Panc1 (cell line): Measurements from ENCODE around the gene SPECC1. TPM values are rescaled to one million over a fixed set of nuclear protein-coding genes. Genes with fewer than 3 reads are reported as not detected.

ENCODE experiments used
- ATAC-seq: fragments of 200-7000 bp; cut with Tn5 transposase; 2 replicates; pipeline ENCODE4 v1.9.1; 2020; ENCODE audit warnings: mild to moderate bottlenecking, moderate library complexity
- BruUV-seq: library from RNA; stranded (reverse); fragments of 400-500 nt; replicated peaks from 2 replicates; lab custom pipeline; 2021; lab: Mats Ljungman, UMichigan
- CTCF ChIA-PET: fragments of 300-600 bp; sonication (Branson Sonifier 250); formaldehyde crosslinking; loops from one replicate; lab custom pipeline; 2022; ENCODE audit warnings: antibody characterized with exemption; lab: Charles Lee
- POLR2A ChIA-PET: fragments of 300-600 bp; sonication (Branson Sonifier 250); formaldehyde crosslinking; loops from one replicate; lab custom pipeline; 2022; ENCODE audit warnings: antibody characterized with exemption; lab: Charles Lee
- DNase-seq: peaks from one replicate; pipeline ENCODE4 v3.0.0-alpha.2; 2010; ENCODE audit warnings: low read depth, low spot score
- H3K27ac ChIP-seq: 2 replicates; pipeline ENCODE4 v1.5.1; 2011; ENCODE audit warnings: mild to moderate bottlenecking, low read length, inconsistent platforms
- H3K27me3 ChIP-seq: fragments of 200-500 bp; sonication (Bioruptor generic); 2 replicates; pipeline ENCODE4 v1.6.0; 2014; ENCODE audit warnings: low read length, inconsistent platforms; ENCODE audit not compliant: control insufficient read depth, insufficient read depth
- H3K36me3 ChIP-seq: fragments of 200-500 bp; sonication (Bioruptor generic); 2 replicates; pipeline ENCODE4 v1.5.1; 2014; ENCODE audit warnings: inconsistent platforms, mild to moderate bottlenecking, low read length, moderate library complexity; ENCODE audit not compliant: control insufficient read depth, insufficient read depth
- H3K4me1 ChIP-seq: 2 replicates; pipeline ENCODE4 v1.5.1; 2011; ENCODE audit warnings: inconsistent platforms, mild to moderate bottlenecking, low read length, moderate library complexity; ENCODE audit not compliant: control insufficient read depth, insufficient read depth
- H3K4me3 ChIP-seq, 2 experiments: 2 replicates each; pipeline ENCODE4 v1.5.1; 2011 to 2012; ENCODE audit warnings: low read depth in 2 of 2, low read length in 2 of 2, mild to moderate bottlenecking in 2 of 2, inconsistent platforms in 1 of 2, moderate library complexity in 1 of 2
- H3K9me3 ChIP-seq: fragments of 200-500 bp; sonication (Bioruptor generic); 2 replicates; pipeline ENCODE4 v1.5.1; 2014; ENCODE audit warnings: low read depth, mild to moderate bottlenecking, inconsistent platforms, low read length, moderate library complexity; ENCODE audit not compliant: control insufficient read depth, insufficient read depth
- POLR2AphosphoS5 ChIP-seq: IDR thresholded peaks from 2 replicates; pipeline ENCODE4 v1.6.1; 2012; ENCODE audit warnings: mild to moderate bottlenecking, low read depth, low read length, moderate library complexity
- REST ChIP-seq, 2 experiments: IDR thresholded peaks; 2 replicates each; pipeline ENCODE4 v1.6.1; 2011 to 2012; ENCODE audit warnings: low read depth in 2 of 2, control low read depth in 1 of 2, low read length in 1 of 2, mild to moderate bottlenecking in 1 of 2, moderate library complexity in 1 of 2; ENCODE audit not compliant: insufficient read depth in 1 of 2
- SIN3A ChIP-seq: IDR thresholded peaks from 2 replicates; pipeline ENCODE4 v1.6.1; 2012; ENCODE audit warnings: low read depth, mild to moderate bottlenecking, low read length, moderate library complexity, borderline replicate concordance; ENCODE audit not compliant: insufficient read depth
- TCF7L2 ChIP-seq: IDR thresholded peaks from 2 replicates; pipeline ENCODE4 v1.6.1; 2011; ENCODE audit warnings: mild to moderate bottlenecking, low read depth, low read length, inconsistent platforms
- in situ Hi-C: cut with HindIII; loops from 2 replicates; pipeline ENCODE4 v1.10.0; 2016; ENCODE audit warnings: low sequenced_read_pairs, low pct_unique_long_range_greater_than_20kb
- intact Hi-C: fragments of 100-400 bp; cut with micrococcal nuclease; formaldehyde crosslinking; loops from one replicate; pipeline ENCODE4 v1.10.0; 2022; ENCODE audit not compliant: unreplicated experiment
- total RNA-seq: library from RNA; stranded (reverse); gene quantifications from one replicate; pipeline ENCODE4 v1.2.1, GENCODE V29; 2021; ENCODE audit not compliant: unreplicated experiment
- TF ChIP-seq, protein P1 (sequence below): fragments of 450-650 bp; IDR thresholded peaks from 2 replicates; pipeline ENCODE4 v1.5.1; 2017; ENCODE audit warnings: mild to moderate bottlenecking

The SPECC1 gene
- total RNA-seq, 1 experiment from 2014 or later, result 80.8 TPM

- H3K27ac ChIP-seq, result no peak overlapping the region
- no peak overlapping the region for H3K4me3 ChIP-seq
- POLR2A ChIA-PET, result no interaction called here
- ATAC-seq (no peak), DNase-seq (no peak)
- H3K36me3 ChIP-seq, result no peaks in the 10 kb centered on the region; the same call in 1 of the 2 replicates
- no peaks in the 10 kb centered on the region for H3K9me3 ChIP-seq
- peaks cover 42% of the 10 kb centered on the region for H3K4me1 ChIP-seq
- CTCF ChIA-PET, result no interaction called here
- in situ Hi-C loops, result no loop called here
- no peak for TF ChIP-seq REST (IDR thresholded peaks at IDR 0.05; ENCODE audit: insufficient read depth in 1 of 2, low read depth in 2 of 2, low read length in 1 of 2)
- TF ChIP-seq, protein P1, sequence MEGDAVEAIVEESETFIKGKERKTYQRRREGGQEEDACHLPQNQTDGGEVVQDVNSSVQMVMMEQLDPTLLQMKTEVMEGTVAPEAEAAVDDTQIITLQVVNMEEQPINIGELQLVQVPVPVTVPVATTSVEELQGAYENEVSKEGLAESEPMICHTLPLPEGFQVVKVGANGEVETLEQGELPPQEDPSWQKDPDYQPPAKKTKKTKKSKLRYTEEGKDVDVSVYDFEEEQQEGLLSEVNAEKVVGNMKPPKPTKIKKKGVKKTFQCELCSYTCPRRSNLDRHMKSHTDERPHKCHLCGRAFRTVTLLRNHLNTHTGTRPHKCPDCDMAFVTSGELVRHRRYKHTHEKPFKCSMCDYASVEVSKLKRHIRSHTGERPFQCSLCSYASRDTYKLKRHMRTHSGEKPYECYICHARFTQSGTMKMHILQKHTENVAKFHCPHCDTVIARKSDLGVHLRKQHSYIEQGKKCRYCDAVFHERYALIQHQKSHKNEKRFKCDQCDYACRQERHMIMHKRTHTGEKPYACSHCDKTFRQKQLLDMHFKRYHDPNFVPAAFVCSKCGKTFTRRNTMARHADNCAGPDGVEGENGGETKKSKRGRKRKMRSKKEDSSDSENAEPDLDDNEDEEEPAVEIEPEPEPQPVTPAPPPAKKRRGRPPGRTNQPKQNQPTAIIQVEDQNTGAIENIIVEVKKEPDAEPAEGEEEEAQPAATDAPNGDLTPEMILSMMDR, result no peak
- TF ChIP-seq SIN3A, result no peak
- no peak for TF ChIP-seq POLR2AphosphoS5
- no peak for TF ChIP-seq TCF7L2
- intact Hi-C loops, result no loop called here
- H3K27me3 ChIP-seq, result no peaks in the 10 kb centered on the region
- BruUV-seq, result no TSS peak
Measured at GRCh38 chr17:20170085-20170484, 160.9 kb downstream of the SPECC1 start.

GRCh38 chr17:20171741-20172365, 162.7 kb downstream of the SPECC1 start:
- peaks cover 50% of the 10 kb centered on the region for H3K4me1 ChIP-seq
- no peak for TF ChIP-seq SIN3A
- no peak for TF ChIP-seq REST (IDR thresholded peaks at IDR 0.05; ENCODE audit: insufficient read depth in 1 of 2, low read depth in 2 of 2, low read length in 1 of 2)
- TF ChIP-seq TCF7L2, result no peak
- TF ChIP-seq, protein P1, result no peak
- TF ChIP-seq POLR2AphosphoS5, result no peak
- ATAC-seq (peak; percentile 31; the same call in 1 of the 2 replicates), DNase-seq (no peak)
- in situ Hi-C loops, result no loop called here
- POLR2A ChIA-PET, result no interaction called here
- CTCF ChIA-PET, result no interaction called here
- H3K9me3 ChIP-seq, result no peaks in the 10 kb centered on the region
- H3K36me3 ChIP-seq, result no peaks in the 10 kb centered on the region
- intact Hi-C loops, result no loop called here
- no TSS peak for BruUV-seq
- no peak overlapping the region for H3K27ac ChIP-seq
- H3K4me3 ChIP-seq, result no peak overlapping the region
- no peaks in the 10 kb centered on the region for H3K27me3 ChIP-seq
